Uterus (tissue), 2 donors: ENCODE data around the gene C13orf46.

ENCODE experiments used
- CTCF ChIP-seq, 4 experiments: fragments of 200-600 bp in 2 of 4; fragments of 450-650 bp in 2 of 4; sonication (generic) in 2 of 4; IDR thresholded peaks; one replicate each; pipeline ENCODE4 v1.5.1; 2016 to 2019; ENCODE audit warnings: antibody characterized with exemption in 4 of 4, mild to moderate bottlenecking in 2 of 4, moderate library complexity in 1 of 4
- POLR2A ChIP-seq, 2 donors: fragments of 450-650 bp; IDR thresholded peaks; one replicate each; pipeline ENCODE4 v1.6.1; 2016; ENCODE audit warnings: antibody characterized with exemption in 2 of 2, mild to moderate bottlenecking in 1 of 2, moderate library complexity in 1 of 2

GRCh38 chr13:114001331-114002008, 27.6 kb upstream of the C13orf46 start:
- TF ChIP-seq CTCF (IDR thresholded peaks at IDR 0.05): no peak
- TF ChIP-seq POLR2A (IDR thresholded peaks at IDR 0.05): no peak
